ENCODE data around the gene SPATA6.

SPATA6 gene

GRCh38 chr1:48266576-48266975 is 205.4 kb downstream of the SPATA6 start:
- no peak for TF ChIP-seq ZNF274 (IDR thresholded peaks at IDR 0.05; ENCODE audit: low read depth, low read length)
- H3K4me3 ChIP-seq (ENCODE audit: low read length) = no peak overlapping the region

- H3K4me3 ChIP-seq (ENCODE audit: low read length) = no peak overlapping the region
- no peak for TF ChIP-seq ZNF274 (IDR thresholded peaks at IDR 0.05; ENCODE audit: low read depth, low read length)
Measured at GRCh38 chr1:48263041-48263440, 209.0 kb downstream of the SPATA6 start.

GRCh38 chr1:48261881-48262400 is 210.1 kb downstream of the SPATA6 start:
- TF ChIP-seq ZNF274 (IDR thresholded peaks at IDR 0.05; ENCODE audit: low read depth, low read length) = no peak

GRCh38 chr1:48258106-48258505 is 213.9 kb downstream of the SPATA6 start:
- no peak for TF ChIP-seq ZNF274 (IDR thresholded peaks at IDR 0.05; ENCODE audit: low read depth, low read length)
- H3K4me3 ChIP-seq (ENCODE audit: low read length) = no peak overlapping the region

More at GRCh38 chr1:48261881-48262400, 210.1 kb downstream of the SPATA6 start:
- no peak overlapping the region for H3K4me3 ChIP-seq (ENCODE audit: low read length)

GRCh38 chr1:48254254-48254653 is 217.8 kb downstream of the SPATA6 start:
- no peak overlapping the region for H3K4me3 ChIP-seq (ENCODE audit: low read length)
- no peak for TF ChIP-seq ZNF274 (IDR thresholded peaks at IDR 0.05; ENCODE audit: low read depth, low read length)

GRCh38 chr1:48251821-48252220 is 220.2 kb downstream of the SPATA6 start:
- no peak for TF ChIP-seq ZNF274 (IDR thresholded peaks at IDR 0.05; ENCODE audit: low read depth, low read length)
- no peak overlapping the region for H3K4me3 ChIP-seq (ENCODE audit: low read length)

- H3K4me3 ChIP-seq (ENCODE audit: low read length) = no peak overlapping the region
- no peak for TF ChIP-seq ZNF274 (IDR thresholded peaks at IDR 0.05; ENCODE audit: low read depth, low read length)
Measured at GRCh38 chr1:48251323-48251722, 220.7 kb downstream of the SPATA6 start.

GRCh38 chr1:48250572-48250971 is 221.4 kb downstream of the SPATA6 start:
- TF ChIP-seq ZNF274 (IDR thresholded peaks at IDR 0.05; ENCODE audit: low read depth, low read length) = no peak
- no peak overlapping the region for H3K4me3 ChIP-seq (ENCODE audit: low read length)

GRCh38 chr1:48249868-48250267 is 222.1 kb downstream of the SPATA6 start:
- TF ChIP-seq ZNF274 (IDR thresholded peaks at IDR 0.05; ENCODE audit: low read depth, low read length) = no peak

GRCh38 chr1:48248356-48248755 is 223.6 kb downstream of the SPATA6 start:
- no peak overlapping the region for H3K4me3 ChIP-seq (ENCODE audit: low read length)
- no peak for TF ChIP-seq ZNF274 (IDR thresholded peaks at IDR 0.05; ENCODE audit: low read depth, low read length)

More at GRCh38 chr1:48249868-48250267, 222.1 kb downstream of the SPATA6 start:
- H3K4me3 ChIP-seq (ENCODE audit: low read length) = no peak overlapping the region

- H3K4me3 ChIP-seq (ENCODE audit: low read length) = no peak overlapping the region
- TF ChIP-seq ZNF274 (IDR thresholded peaks at IDR 0.05; ENCODE audit: low read depth, low read length) = no peak
Measured at GRCh38 chr1:48246727-48247126, 225.3 kb downstream of the SPATA6 start.
